Neural cell (in vitro differentiated cells): ENCODE measurements around the gene FNDC3B. TPM values are rescaled to one million over a fixed set of nuclear protein-coding genes. Genes with fewer than 3 reads are reported as not detected.

Experiments
- H2AFZ ChIP-seq: fragments of 200-600, 300-800 bp; sonication (generic), shearing (Covaris generic); 2 replicates; pipeline ENCODE4 v1.6.0; 2014; ENCODE audit warnings: low read depth, mild to moderate bottlenecking, antibody characterized with exemption, low read length, moderate library complexity
- H3F3A ChIP-seq: fragments of 200-600 bp; shearing (Covaris generic); 2 replicates; pipeline ENCODE4 v1.6.1; 2016; ENCODE audit warnings: mild to moderate bottlenecking, moderate library complexity, mixed read lengths, antibody characterized with exemption, low read length; ENCODE audit not compliant: insufficient read depth, poor library complexity, severe bottlenecking
- H3K27ac ChIP-seq: fragments of 200-600, 300-800 bp; sonication (generic), shearing (Covaris generic); 2 replicates; pipeline ENCODE4 v1.5.1; 2014; ENCODE audit warnings: mild to moderate bottlenecking, low read length, moderate library complexity
- H3K27me3 ChIP-seq: fragments of 300-800, 200-600 bp; sonication (generic), shearing (Covaris generic); 2 replicates; pipeline ENCODE4 v1.6.0; 2014; ENCODE audit warnings: mild to moderate bottlenecking, low read depth, low read length, moderate library complexity; ENCODE audit not compliant: insufficient read depth
- H3K36me3 ChIP-seq: fragments of 300-800, 200-600 bp; sonication (generic), shearing (Covaris generic); 2 replicates; pipeline ENCODE4 v1.5.1; 2014; ENCODE audit warnings: mild to moderate bottlenecking, antibody characterized with exemption, low read length, moderate library complexity; ENCODE audit not compliant: insufficient read depth
- H3K4me2 ChIP-seq: fragments of 300-800, 200-600 bp; sonication (generic), shearing (Covaris generic); 2 replicates; pipeline ENCODE4 v1.6.0; 2014; ENCODE audit warnings: mild to moderate bottlenecking, low read length
- H3K4me3 ChIP-seq: fragments of 300-800, 200-600 bp; sonication (generic), shearing (Covaris generic); 2 replicates; pipeline ENCODE4 v1.5.1; 2014; ENCODE audit warnings: mild to moderate bottlenecking, low read length, moderate library complexity
- H3K79me2 ChIP-seq: fragments of 200-600 bp; shearing (Covaris generic); replicated peaks from 2 replicates; pipeline ENCODE4 v1.6.0; 2014; ENCODE audit warnings: mild to moderate bottlenecking, low read length, moderate library complexity; ENCODE audit not compliant: insufficient read depth
- H3K9ac ChIP-seq: fragments of 300-800, 200-600 bp; sonication (generic), shearing (Covaris generic); 2 replicates; pipeline ENCODE4 v1.6.1; 2016; ENCODE audit warnings: mild to moderate bottlenecking, low read length, mixed read lengths
- H3K9me2 ChIP-seq: fragments of 200-600 bp; shearing (Covaris generic); 2 replicates; pipeline ENCODE4 v1.6.1; 2016; ENCODE audit warnings: mild to moderate bottlenecking, low read length, mixed read lengths; ENCODE audit not compliant: insufficient read depth
- H3K9me3 ChIP-seq: fragments of 200-600, 300-800 bp; sonication (generic), shearing (Covaris generic); 2 replicates; pipeline ENCODE4 v1.6.1; 2016; ENCODE audit warnings: mild to moderate bottlenecking, mixed run types, low read length, moderate library complexity, mixed read lengths
- H4K20me1 ChIP-seq: fragments of 200-600 bp; shearing (Covaris generic); 2 replicates; pipeline ENCODE4 v1.6.1; 2016; ENCODE audit warnings: mild to moderate bottlenecking, mixed run types; ENCODE audit not compliant: insufficient read depth
- CTCF ChIP-seq: fragments of 450-650 bp; IDR thresholded peaks from 2 replicates; pipeline ENCODE4 v1.5.1; 2014; ENCODE audit warnings: antibody characterized with exemption, mild to moderate bottlenecking, moderate library complexity; ENCODE audit not compliant: poor library complexity, severe bottlenecking
- EP300 ChIP-seq: fragments of 450-650 bp; conservative IDR thresholded peaks from 2 replicates; pipeline ENCODE4 v1.6.1; 2014; ENCODE audit warnings: antibody characterized with exemption, mild to moderate bottlenecking, moderate library complexity; ENCODE audit not compliant: poor library complexity, severe bottlenecking
- EZH2 ChIP-seq: fragments of 200-600, 300-800 bp; shearing (Covaris generic), sonication (generic); IDR thresholded peaks from 2 replicates; pipeline ENCODE4 v1.6.1; 2014; ENCODE audit warnings: antibody characterized with exemption, low read length, borderline replicate concordance, mild to moderate bottlenecking; ENCODE audit not compliant: insufficient read depth, poor library complexity, severe bottlenecking
- MXI1 ChIP-seq: fragments of 450-650 bp; conservative IDR thresholded peaks from 2 replicates; pipeline ENCODE4 v1.6.1; 2014; ENCODE audit warnings: antibody characterized with exemption, mild to moderate bottlenecking; ENCODE audit not compliant: poor library complexity, severe bottlenecking
- POLR2AphosphoS5 ChIP-seq: IDR thresholded peaks from 2 replicates; pipeline ENCODE4 v1.6.1; 2012
- RAD21 ChIP-seq: fragments of 450-650 bp; conservative IDR thresholded peaks from 2 replicates; pipeline ENCODE4 v1.6.1; 2014; ENCODE audit warnings: antibody characterized with exemption, mild to moderate bottlenecking, moderate library complexity
- REST ChIP-seq: IDR thresholded peaks from 2 replicates; pipeline ENCODE4 v1.6.1; 2012; ENCODE audit warnings: borderline replicate concordance
- SMC3 ChIP-seq: fragments of 450-650 bp; conservative IDR thresholded peaks from 2 replicates; pipeline ENCODE4 v1.6.1; 2014; ENCODE audit warnings: antibody characterized with exemption, mild to moderate bottlenecking, moderate library complexity; ENCODE audit not compliant: poor library complexity
- TAF1 ChIP-seq: IDR thresholded peaks from 2 replicates; pipeline ENCODE4 v1.6.1; 2012; ENCODE audit warnings: low read depth
- polyA plus RNA-seq: library from polyadenylated mRNA; depleted of rRNA; stranded (reverse); fragments of >200 nt; gene quantifications from 2 replicates; pipeline ENCODE4 v1.2.3, GENCODE V29; 2014

FNDC3B gene
- polyA plus RNA-seq, 1 donor from 2014 or later = 4.9 TPM

GRCh38 chr3:172074032-172074431 lies 34.7 kb downstream of the FNDC3B start:
- Histone ChIP-seq H3K79me2 (peaks cover 39% of the 10 kb centered on the region), H3K4me3 (no peak overlapping the region), H3K27ac (no peak overlapping the region), H2AFZ (no peak overlapping the region), H4K20me1 (no peaks in the 10 kb centered on the region), H3F3A (no peaks in the 10 kb centered on the region), H3K4me2 (no peak overlapping the region), H3K9me3 (no peaks in the 10 kb centered on the region), H3K9ac (no peak overlapping the region), H3K36me3 (no peaks in the 10 kb centered on the region), H3K27me3 (no peaks in the 10 kb centered on the region), H3K9me2 (no peaks in the 10 kb centered on the region)
- TF ChIP-seq RAD21 = no peak
- TF ChIP-seq EZH2 = no peak
- TF ChIP-seq MXI1 = no peak
- no peak for TF ChIP-seq EP300
- no peak for TF ChIP-seq POLR2AphosphoS5
- no peak for TF ChIP-seq CTCF
- no peak for TF ChIP-seq SMC3
- TF ChIP-seq REST = no peak

- TF ChIP-seq EP300 = no peak
- peaks cover 39% of the 10 kb centered on the region for H3K79me2 ChIP-seq
- H3K4me2 ChIP-seq = no peak overlapping the region
These were observed 35.2 kb downstream of the FNDC3B start for GRCh38 chr3:172074586-172074985.

GRCh38 chr3:172076212-172076611 lies 36.8 kb downstream of the FNDC3B start:
- Histone ChIP-seq H3K9me3 (no peaks in the 10 kb centered on the region), H2AFZ (no peak overlapping the region), H3K27me3 (no peaks in the 10 kb centered on the region), H3K79me2 (peaks cover 34% of the 10 kb centered on the region), H3K9ac (no peak overlapping the region), H4K20me1 (no peaks in the 10 kb centered on the region), H3K4me3 (no peak overlapping the region), H3F3A (no peaks in the 10 kb centered on the region), H3K4me2 (no peak overlapping the region), H3K27ac (no peak overlapping the region), H3K36me3 (no peaks in the 10 kb centered on the region), H3K9me2 (no peaks in the 10 kb centered on the region)
- TF ChIP-seq EP300 (no peak), MXI1 (no peak), SMC3 (no peak), RAD21 (no peak), EZH2 (no peak), REST (no peak), POLR2AphosphoS5 (no peak), CTCF (no peak), TAF1 (no peak)

More at GRCh38 chr3:172074586-172074985, 35.2 kb downstream of the FNDC3B start:
- Histone ChIP-seq H3F3A (no peaks in the 10 kb centered on the region), H3K9me2 (no peaks in the 10 kb centered on the region), H3K4me3 (no peak overlapping the region), H3K27me3 (no peaks in the 10 kb centered on the region), H3K27ac (no peak overlapping the region), H3K36me3 (no peaks in the 10 kb centered on the region), H4K20me1 (no peaks in the 10 kb centered on the region), H3K9me3 (no peaks in the 10 kb centered on the region), H2AFZ (no peak overlapping the region), H3K9ac (no peak overlapping the region)
